ENCODE results near the gene DSCAM.

The DSCAM gene

DNA sequence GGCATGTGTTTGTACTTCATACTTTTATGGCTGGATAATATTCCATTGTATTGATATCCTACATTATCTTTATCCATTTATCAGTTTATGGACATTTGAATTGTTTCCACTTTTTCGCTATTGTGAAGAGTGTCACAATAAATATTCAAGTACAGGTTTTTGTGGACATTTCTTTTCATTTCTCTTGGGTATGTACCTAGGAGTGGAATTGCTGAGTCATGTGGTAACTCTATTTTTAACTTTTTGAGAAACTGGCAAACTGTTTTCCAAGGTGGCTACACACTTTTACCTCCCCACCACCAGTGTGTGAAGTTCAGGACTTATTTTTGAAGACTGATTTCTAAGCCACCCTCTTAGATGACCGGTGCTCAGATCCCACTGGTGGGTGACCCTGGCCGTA is 39.0 kb upstream of the DSCAM start:
- H3K27ac ChIP-seq (replicated peaks) = no peak overlapping the region
- TF ChIP-seq, protein P1, sequence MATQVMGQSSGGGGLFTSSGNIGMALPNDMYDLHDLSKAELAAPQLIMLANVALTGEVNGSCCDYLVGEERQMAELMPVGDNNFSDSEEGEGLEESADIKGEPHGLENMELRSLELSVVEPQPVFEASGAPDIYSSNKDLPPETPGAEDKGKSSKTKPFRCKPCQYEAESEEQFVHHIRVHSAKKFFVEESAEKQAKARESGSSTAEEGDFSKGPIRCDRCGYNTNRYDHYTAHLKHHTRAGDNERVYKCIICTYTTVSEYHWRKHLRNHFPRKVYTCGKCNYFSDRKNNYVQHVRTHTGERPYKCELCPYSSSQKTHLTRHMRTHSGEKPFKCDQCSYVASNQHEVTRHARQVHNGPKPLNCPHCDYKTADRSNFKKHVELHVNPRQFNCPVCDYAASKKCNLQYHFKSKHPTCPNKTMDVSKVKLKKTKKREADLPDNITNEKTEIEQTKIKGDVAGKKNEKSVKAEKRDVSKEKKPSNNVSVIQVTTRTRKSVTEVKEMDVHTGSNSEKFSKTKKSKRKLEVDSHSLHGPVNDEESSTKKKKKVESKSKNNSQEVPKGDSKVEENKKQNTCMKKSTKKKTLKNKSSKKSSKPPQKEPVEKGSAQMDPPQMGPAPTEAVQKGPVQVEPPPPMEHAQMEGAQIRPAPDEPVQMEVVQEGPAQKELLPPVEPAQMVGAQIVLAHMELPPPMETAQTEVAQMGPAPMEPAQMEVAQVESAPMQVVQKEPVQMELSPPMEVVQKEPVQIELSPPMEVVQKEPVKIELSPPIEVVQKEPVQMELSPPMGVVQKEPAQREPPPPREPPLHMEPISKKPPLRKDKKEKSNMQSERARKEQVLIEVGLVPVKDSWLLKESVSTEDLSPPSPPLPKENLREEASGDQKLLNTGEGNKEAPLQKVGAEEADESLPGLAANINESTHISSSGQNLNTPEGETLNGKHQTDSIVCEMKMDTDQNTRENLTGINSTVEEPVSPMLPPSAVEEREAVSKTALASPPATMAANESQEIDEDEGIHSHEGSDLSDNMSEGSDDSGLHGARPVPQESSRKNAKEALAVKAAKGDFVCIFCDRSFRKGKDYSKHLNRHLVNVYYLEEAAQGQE (IDR thresholded peaks at IDR 0.05; ENCODE audit: insufficient replicate concordance, low read depth) = no peak
- TF ChIP-seq POLR2AphosphoS5 (IDR thresholded peaks at IDR 0.05; ENCODE audit: low read depth) (no peak), SPI1 (IDR thresholded peaks at IDR 0.05; ENCODE audit: borderline replicate concordance, low read depth) (no peak), GABPA (IDR thresholded peaks at IDR 0.05; ENCODE audit: low read depth) (no peak)
- TF ChIP-seq, protein P2, sequence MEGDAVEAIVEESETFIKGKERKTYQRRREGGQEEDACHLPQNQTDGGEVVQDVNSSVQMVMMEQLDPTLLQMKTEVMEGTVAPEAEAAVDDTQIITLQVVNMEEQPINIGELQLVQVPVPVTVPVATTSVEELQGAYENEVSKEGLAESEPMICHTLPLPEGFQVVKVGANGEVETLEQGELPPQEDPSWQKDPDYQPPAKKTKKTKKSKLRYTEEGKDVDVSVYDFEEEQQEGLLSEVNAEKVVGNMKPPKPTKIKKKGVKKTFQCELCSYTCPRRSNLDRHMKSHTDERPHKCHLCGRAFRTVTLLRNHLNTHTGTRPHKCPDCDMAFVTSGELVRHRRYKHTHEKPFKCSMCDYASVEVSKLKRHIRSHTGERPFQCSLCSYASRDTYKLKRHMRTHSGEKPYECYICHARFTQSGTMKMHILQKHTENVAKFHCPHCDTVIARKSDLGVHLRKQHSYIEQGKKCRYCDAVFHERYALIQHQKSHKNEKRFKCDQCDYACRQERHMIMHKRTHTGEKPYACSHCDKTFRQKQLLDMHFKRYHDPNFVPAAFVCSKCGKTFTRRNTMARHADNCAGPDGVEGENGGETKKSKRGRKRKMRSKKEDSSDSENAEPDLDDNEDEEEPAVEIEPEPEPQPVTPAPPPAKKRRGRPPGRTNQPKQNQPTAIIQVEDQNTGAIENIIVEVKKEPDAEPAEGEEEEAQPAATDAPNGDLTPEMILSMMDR (IDR thresholded peaks at IDR 0.05; ENCODE audit: insufficient read depth, low read length) = no peak
- no peaks in the 10 kb centered on the region for H3K27me3 ChIP-seq (ENCODE audit: insufficient read depth, poor library complexity, severe bottlenecking)
- DNase-seq (ENCODE audit: low read depth in 1 of 2, low spot score in 1 of 2) = no peak
- H3K4me3 ChIP-seq (replicated peaks; ENCODE audit: insufficient read depth, low read length) = no peak overlapping the region

DNA sequence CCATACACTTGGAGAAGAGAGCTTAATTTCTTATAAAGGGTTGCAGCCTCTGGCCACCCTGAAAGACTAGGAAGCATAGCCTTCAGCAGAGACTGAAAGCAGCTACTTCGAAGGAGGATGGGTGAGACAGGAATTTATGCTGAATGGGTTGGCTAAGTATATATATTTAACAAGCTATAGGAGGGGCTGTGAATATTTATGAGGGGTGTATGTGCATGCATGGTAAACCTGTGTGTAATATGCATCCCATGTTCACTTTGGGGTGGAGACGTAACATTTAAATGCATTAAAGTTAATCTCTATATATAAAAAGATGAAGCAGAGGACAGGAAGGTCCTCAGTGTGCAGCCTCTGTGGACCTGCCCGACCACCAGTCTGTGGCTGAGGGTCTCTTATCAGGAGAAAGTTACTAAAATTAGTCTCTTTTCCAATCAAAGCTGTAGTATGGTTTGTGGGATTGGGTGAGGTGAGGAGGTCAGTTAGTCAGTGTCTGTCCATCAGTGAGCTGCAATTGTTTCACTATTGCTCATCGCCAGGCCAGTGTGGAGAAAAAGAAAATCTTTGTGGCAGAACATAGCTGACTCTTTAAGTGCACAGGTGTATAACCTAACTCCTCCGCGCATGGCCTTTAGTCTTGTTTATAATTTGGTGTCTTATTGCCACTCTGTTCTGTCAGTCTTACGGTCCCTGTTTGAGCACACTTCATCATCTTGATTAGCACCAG is 35.4 kb upstream of the DSCAM start:
- H3K27me3 ChIP-seq (ENCODE audit: insufficient read depth, poor library complexity, severe bottlenecking) = no peaks in the 10 kb centered on the region
- DNase-seq (ENCODE audit: low read depth in 1 of 2, low spot score in 1 of 2) = no peak
- no peak overlapping the region for H3K4me3 ChIP-seq (replicated peaks; ENCODE audit: insufficient read depth, low read length)
- H3K27ac ChIP-seq (replicated peaks) = no peak overlapping the region
- TF ChIP-seq, protein P2 (IDR thresholded peaks at IDR 0.05; ENCODE audit: insufficient read depth, low read length) = no peak
- TF ChIP-seq, protein P1 (IDR thresholded peaks at IDR 0.05; ENCODE audit: insufficient replicate concordance, low read depth) = no peak
- no peak for TF ChIP-seq POLR2AphosphoS5 (IDR thresholded peaks at IDR 0.05; ENCODE audit: low read depth)
- no peak for TF ChIP-seq SPI1 (IDR thresholded peaks at IDR 0.05; ENCODE audit: borderline replicate concordance, low read depth)

DNA sequence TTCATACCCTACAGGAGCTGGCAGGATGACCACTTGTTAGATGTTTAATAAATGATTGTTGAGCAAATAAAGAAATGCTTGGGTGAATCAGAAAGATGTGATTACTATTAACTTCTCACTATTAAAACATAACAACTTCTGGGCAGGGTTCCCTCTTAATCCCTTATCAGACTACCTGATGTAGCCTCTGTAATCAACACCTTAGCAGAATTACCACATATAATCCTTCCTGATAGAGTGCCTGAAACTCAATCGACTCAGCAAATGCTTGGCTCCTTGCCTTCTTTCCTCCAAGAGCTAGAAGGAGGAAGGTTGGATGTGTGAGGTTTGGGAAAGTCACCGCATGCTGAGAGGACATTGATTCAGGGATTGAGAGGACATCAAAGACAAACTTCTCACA is 34.8 kb upstream of the DSCAM start:
- Histone ChIP-seq H3K27me3 (ENCODE audit: insufficient read depth, poor library complexity, severe bottlenecking) (no peaks in the 10 kb centered on the region), H3K27ac (replicated peaks) (no peak overlapping the region), H3K4me3 (replicated peaks; ENCODE audit: insufficient read depth, low read length) (no peak overlapping the region)
- no peak for DNase-seq (ENCODE audit: low read depth in 1 of 2, low spot score in 1 of 2)
- TF ChIP-seq, protein P1 (IDR thresholded peaks at IDR 0.05; ENCODE audit: insufficient replicate concordance, low read depth) = no peak
- no peak for TF ChIP-seq SPI1 (IDR thresholded peaks at IDR 0.05; ENCODE audit: borderline replicate concordance, low read depth)
- TF ChIP-seq, protein P2 (IDR thresholded peaks at IDR 0.05; ENCODE audit: insufficient read depth, low read length) = no peak
- no peak for TF ChIP-seq GABPA (IDR thresholded peaks at IDR 0.05; ENCODE audit: low read depth)
- TF ChIP-seq POLR2AphosphoS5 (IDR thresholded peaks at IDR 0.05; ENCODE audit: low read depth) = no peak
